ENCODE measurements around the gene CCDC87.

The CCDC87 gene

GRCh38 chr11:66570850-66571180, 22.0 kb downstream of the CCDC87 start:
- DNase-seq, result no peak

GRCh38 chr11:66570079-66570849, 22.6 kb downstream of the CCDC87 start:
- DNase-seq, result no peak

GRCh38 chr11:66569076-66569475, 23.8 kb downstream of the CCDC87 start:
- DNase-seq, result no peak

- peak; percentile 52 for DNase-seq
These were observed 24.5 kb downstream of the CCDC87 start, which contains the start of gene CTSF for GRCh38 chr11:66568124-66568916. CTSF (minus strand) TSS chr11:66568606; CDS start chr11:66568486, 120 bp downstream.

GRCh38 chr11:66567787-66568123, 25.1 kb downstream of the CCDC87 start:
- no peak for DNase-seq

- DNase-seq, result no peak
These were observed 26.6 kb downstream of the CCDC87 start for GRCh38 chr11:66566221-66566620.

- no peak for DNase-seq
These were observed 27.9 kb downstream of the CCDC87 start for GRCh38 chr11:66564984-66565383.

- DNase-seq, result no peak
These were observed 28.3 kb downstream of the CCDC87 start for GRCh38 chr11:66564538-66564937.

- DNase-seq, result no peak
These were observed 29.0 kb downstream of the CCDC87 start for GRCh38 chr11:66563832-66564231.

GRCh38 chr11:66562907-66563583, 29.8 kb downstream of the CCDC87 start:
- DNase-seq, result no peak

GRCh38 chr11:66562275-66562674, 30.6 kb downstream of the CCDC87 start:
- no peak for DNase-seq

GRCh38 chr11:66561975-66562248, 31.0 kb downstream of the CCDC87 start:
- no peak for DNase-seq

GRCh38 chr11:66561178-66561974, 31.5 kb downstream of the CCDC87 start:
- DNase-seq, result no peak

- no peak for DNase-seq
These were observed 32.8 kb downstream of the CCDC87 start for GRCh38 chr11:66559866-66560676.

- peak; percentile 5 for DNase-seq
These were observed 33.6 kb downstream of the CCDC87 start for GRCh38 chr11:66559142-66559865.

- no peak for DNase-seq
These were observed 35.0 kb downstream of the CCDC87 start for GRCh38 chr11:66557733-66558326.

- DNase-seq, result no peak
These were observed 36.8 kb downstream of the CCDC87 start for GRCh38 chr11:66556086-66556485.

GRCh38 chr11:66555416-66555815, 37.4 kb downstream of the CCDC87 start:
- no peak for DNase-seq

GRCh38 chr11:66554602-66555001, 38.3 kb downstream of the CCDC87 start:
- no peak for DNase-seq

GRCh38 chr11:66550887-66551286, 42.0 kb downstream of the CCDC87 start:
- no peak for DNase-seq

GRCh38 chr11:66549696-66550095, 43.2 kb downstream of the CCDC87 start:
- no peak for DNase-seq

All from CD4-positive, alpha-beta T cell treated with Interleukin-4 for 4 hours (primary cell).